ENCODE measurements around the gene SPOPL. TPM values are rescaled to one million over a fixed set of nuclear protein-coding genes. Genes with fewer than 3 reads are reported as not detected.

The SPOPL gene
- total RNA-seq, 3 donors from 2014 or later (not counting 1 experiment from before 2014, with no cell fraction given), result 32.2 to 35.9 (median 33.8) TPM

DNA sequence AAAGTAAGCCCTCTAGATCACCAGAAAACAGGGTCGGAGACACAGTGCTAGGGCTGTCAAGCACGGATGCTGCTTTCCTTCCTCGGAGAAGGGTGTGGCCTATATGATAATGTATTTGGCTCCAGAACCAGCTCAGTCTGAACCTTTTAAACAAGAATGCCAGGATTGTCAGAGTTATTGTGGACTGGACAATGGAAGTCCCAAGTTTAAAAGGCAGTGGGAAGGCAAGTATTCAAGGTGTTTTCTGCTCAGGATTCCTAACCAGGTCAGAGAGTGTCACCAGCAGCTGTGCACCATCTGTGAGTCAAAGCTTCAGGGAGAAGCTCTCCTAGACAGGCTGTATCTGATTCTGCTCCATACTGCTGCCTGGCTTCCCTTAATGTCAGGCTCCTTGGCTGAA lies 94.8 kb downstream of the SPOPL start:
- DNase-seq (no peak), ATAC-seq (no peak)
- Histone ChIP-seq H3K36me3 (ENCODE audit: control insufficient read depth, insufficient read depth, low read length) (peaks cover 5% of the 10 kb centered on the region), H3K4me3 (ENCODE audit: low read length) (no peak overlapping the region), H3K4me1 (ENCODE audit: control insufficient read depth, insufficient read depth, low read length) (no peaks in the 10 kb centered on the region), H3K27ac (ENCODE audit: low read length) (no peak overlapping the region), H3K9me3 (ENCODE audit: control insufficient read depth, insufficient read depth, low read length) (no peaks in the 10 kb centered on the region), H3K27me3 (ENCODE audit: control insufficient read depth, insufficient read depth, low read length) (no peaks in the 10 kb centered on the region)
- TF ChIP-seq, protein P1, sequence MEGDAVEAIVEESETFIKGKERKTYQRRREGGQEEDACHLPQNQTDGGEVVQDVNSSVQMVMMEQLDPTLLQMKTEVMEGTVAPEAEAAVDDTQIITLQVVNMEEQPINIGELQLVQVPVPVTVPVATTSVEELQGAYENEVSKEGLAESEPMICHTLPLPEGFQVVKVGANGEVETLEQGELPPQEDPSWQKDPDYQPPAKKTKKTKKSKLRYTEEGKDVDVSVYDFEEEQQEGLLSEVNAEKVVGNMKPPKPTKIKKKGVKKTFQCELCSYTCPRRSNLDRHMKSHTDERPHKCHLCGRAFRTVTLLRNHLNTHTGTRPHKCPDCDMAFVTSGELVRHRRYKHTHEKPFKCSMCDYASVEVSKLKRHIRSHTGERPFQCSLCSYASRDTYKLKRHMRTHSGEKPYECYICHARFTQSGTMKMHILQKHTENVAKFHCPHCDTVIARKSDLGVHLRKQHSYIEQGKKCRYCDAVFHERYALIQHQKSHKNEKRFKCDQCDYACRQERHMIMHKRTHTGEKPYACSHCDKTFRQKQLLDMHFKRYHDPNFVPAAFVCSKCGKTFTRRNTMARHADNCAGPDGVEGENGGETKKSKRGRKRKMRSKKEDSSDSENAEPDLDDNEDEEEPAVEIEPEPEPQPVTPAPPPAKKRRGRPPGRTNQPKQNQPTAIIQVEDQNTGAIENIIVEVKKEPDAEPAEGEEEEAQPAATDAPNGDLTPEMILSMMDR (IDR thresholded peaks at IDR 0.05), result no peak
- Mint-ChIP-seq H3K27me3 (ENCODE audit: low read depth in 2 of 2) (no peaks in the 10 kb centered on the region), H3K27ac (no peak overlapping the region), H3K4me3 (no peak overlapping the region), H3K36me3 (no peaks in the 10 kb centered on the region), H3K4me1 (no peaks in the 10 kb centered on the region), H3K9me3 (no peaks in the 10 kb centered on the region)
- WGBS (ENCODE audit: insufficient coverage), result 99% methylated on average over 3 of the region's 3 CpGs
- intact Hi-C loops (cut with micrococcal nuclease), result no loop called here

DNA sequence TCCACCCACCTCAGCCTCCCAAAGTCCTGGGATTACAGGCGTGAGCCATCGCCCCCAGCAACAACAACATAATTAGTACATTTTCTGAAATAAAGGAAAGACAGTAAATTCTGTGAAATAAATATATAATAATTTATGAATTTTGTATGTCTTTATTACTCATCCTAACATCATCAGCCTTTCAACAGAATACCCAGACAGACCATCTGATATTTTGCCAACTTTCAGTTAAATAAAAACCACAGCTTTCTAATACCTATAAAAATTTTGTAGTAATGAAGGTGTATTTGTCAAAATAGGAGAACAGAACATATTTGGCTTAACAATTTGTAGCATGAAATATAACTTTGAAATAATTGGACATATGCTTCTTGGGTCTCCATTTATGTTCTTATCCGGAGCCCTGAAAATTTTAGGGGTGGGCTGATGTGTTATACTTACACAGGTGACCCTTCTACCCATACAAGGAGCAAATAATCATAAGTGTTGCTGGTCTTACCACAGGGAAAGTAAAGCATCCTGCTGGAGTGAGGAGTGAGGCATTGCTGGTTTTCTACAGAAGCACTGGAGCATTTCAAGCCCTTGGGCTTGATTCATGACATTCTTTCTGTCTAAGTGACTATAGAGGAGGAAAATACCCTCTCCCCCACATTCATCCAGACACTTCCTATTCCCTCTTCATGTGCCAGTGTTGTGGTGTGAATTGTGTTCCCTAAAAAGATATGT lies 99.3 kb downstream of the SPOPL start:
- Mint-ChIP-seq H3K4me1 (no peaks in the 10 kb centered on the region), H3K27ac (no peak overlapping the region), H3K9me3 (no peaks in the 10 kb centered on the region), H3K4me3 (no peak overlapping the region), H3K27me3 (ENCODE audit: low read depth in 2 of 2) (no peaks in the 10 kb centered on the region), H3K36me3 (no peaks in the 10 kb centered on the region)
- H3K4me1 ChIP-seq (ENCODE audit: control insufficient read depth, insufficient read depth, low read length), result no peaks in the 10 kb centered on the region
- H3K9me3 ChIP-seq (ENCODE audit: control insufficient read depth, insufficient read depth, low read length), result no peaks in the 10 kb centered on the region
- H3K36me3 ChIP-seq (ENCODE audit: control insufficient read depth, insufficient read depth, low read length), result no peaks in the 10 kb centered on the region
- H3K4me3 ChIP-seq (ENCODE audit: low read length), result no peak overlapping the region
- ATAC-seq (no peak), DNase-seq (no peak)
- no CpG with 5 or more reads among the region's 3 CpGs for WGBS (ENCODE audit: insufficient coverage)
- intact Hi-C loops (cut with micrococcal nuclease), result no loop called here
- no peak overlapping the region for H3K27ac ChIP-seq (ENCODE audit: low read length)
- TF ChIP-seq, protein P1 (IDR thresholded peaks at IDR 0.05), result no peak
- no peaks in the 10 kb centered on the region for H3K27me3 ChIP-seq (ENCODE audit: control insufficient read depth, insufficient read depth, low read length)

DNA sequence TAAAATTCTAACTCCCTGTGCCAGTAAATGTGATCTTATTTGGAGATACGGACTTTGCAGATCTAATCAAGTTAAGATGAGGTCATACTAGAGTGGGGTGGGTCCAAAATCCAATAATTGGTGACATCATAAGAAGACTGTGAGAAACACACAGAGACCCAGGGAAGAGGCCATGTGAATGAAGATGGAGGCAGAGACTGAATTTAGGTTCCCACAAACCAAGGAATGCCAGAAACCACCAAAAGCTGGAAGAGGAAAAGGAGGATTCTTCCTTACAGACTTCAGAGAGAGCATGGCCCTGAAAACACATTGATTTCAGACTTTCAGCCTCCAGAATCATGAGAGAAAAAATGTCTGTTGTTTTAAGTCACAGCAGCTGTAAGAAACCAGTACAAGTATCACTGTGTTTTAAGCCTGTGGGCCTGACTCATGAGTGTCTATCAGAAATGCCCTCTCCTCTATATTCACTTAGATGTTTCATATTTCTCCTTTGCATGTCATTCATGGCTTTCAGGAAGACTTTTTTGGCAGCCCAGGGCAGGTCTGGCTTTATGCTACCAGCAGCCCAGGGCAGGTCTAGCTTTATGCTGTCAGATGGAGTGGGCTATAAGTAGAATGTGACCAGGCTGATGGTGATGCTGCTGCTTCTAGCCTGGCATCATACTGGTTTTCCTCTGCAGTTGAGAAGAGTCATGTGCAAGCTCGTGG lies 100.0 kb downstream of the SPOPL start:
- 88% methylated on average over 2 of the region's 2 CpGs for WGBS (ENCODE audit: insufficient coverage)
- Mint-ChIP-seq H3K4me3 (no peak overlapping the region), H3K9me3 (no peaks in the 10 kb centered on the region), H3K27ac (no peak overlapping the region), H3K36me3 (no peaks in the 10 kb centered on the region), H3K27me3 (ENCODE audit: low read depth in 2 of 2) (no peaks in the 10 kb centered on the region), H3K4me1 (no peaks in the 10 kb centered on the region)
- no peak for DNase-seq
- peak in 1 of 3 donors; percentile 17 for ATAC-seq
- Histone ChIP-seq H3K27ac (ENCODE audit: low read length) (no peak overlapping the region), H3K27me3 (ENCODE audit: control insufficient read depth, insufficient read depth, low read length) (no peaks in the 10 kb centered on the region), H3K9me3 (ENCODE audit: control insufficient read depth, insufficient read depth, low read length) (no peaks in the 10 kb centered on the region), H3K4me1 (ENCODE audit: control insufficient read depth, insufficient read depth, low read length) (no peaks in the 10 kb centered on the region), H3K36me3 (ENCODE audit: control insufficient read depth, insufficient read depth, low read length) (no peaks in the 10 kb centered on the region), H3K4me3 (ENCODE audit: low read length) (no peak overlapping the region)
- TF ChIP-seq, protein P1 (IDR thresholded peaks at IDR 0.05), result no peak
- intact Hi-C loops (cut with micrococcal nuclease), result no loop called here
